ENCODE measurements around the gene PTPN14.
"Not testable (repeated sequence)": the region's sequence is repeated elsewhere in the genome, so short reads cannot be mapped to it uniquely, and the experiment has no call there.

The PTPN14 gene

DNA sequence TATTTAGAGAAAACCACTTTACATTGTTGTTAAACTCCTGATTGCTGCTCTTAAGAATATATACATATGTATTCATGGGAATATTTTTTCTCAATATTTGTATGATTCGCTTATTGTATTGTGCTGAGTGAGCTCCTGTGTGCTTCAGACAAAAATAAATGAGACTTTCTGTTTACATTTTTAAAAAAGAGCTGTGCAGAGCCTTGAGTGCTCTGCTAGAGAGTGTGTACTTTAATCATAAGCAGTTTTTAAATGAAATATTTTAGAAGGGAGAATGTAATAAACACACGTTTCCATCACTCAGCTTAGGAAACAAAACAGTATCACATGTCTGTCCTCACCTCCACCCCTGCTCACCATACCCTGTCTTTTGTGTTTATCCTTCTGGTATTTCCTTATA lies 9.7 kb downstream of the PTPN14 start:
- no peak for DNase-seq (ENCODE audit: low read depth in 2 of 2)

DNA sequence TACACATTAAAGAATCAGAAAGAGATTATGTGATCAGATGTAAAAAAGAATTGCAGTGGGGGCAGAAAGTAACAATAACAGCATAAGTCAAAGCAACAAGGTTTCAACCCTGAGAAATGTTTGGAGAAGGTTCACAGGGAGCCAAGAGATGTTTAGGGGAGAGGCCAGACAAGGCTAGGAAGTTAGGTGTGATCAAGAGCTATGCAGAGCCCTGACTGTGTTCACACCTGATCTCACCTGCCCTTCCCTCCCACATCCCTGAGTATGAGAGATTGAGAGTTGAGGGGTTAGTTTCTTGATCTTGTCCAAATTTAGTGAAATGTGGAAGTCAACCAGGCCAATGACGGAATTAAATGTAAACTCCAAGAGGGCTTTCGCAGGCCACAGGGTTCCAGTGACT lies 10.2 kb downstream of the PTPN14 start:
- no peak for DNase-seq (ENCODE audit: low read depth in 2 of 2)

- DNase-seq (ENCODE audit: low read depth in 2 of 2) = no peak
These were observed 11.1 kb downstream of the PTPN14 start for GRCh38 chr1:214540324-214540723.

DNA sequence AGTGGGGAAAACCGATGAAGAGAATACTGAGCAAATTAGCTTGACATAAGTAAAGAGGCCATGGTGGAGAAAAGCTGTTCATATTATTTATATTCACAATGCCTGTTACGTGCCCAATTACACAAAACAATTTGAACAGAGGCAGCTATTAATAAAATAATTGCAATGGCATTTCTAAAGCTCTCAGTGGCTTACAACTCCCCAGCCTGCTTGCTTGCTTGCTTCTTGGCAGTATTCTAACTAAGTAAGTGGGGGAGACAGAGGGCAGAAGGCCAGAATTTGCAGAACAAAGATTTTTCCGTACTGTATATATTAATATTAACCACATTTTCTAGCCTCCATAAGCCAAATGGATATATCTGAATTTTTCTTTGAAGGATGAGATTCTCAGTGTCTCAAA lies 12.9 kb downstream of the PTPN14 start:
- no peak for DNase-seq (ENCODE audit: low read depth in 2 of 2)

DNA sequence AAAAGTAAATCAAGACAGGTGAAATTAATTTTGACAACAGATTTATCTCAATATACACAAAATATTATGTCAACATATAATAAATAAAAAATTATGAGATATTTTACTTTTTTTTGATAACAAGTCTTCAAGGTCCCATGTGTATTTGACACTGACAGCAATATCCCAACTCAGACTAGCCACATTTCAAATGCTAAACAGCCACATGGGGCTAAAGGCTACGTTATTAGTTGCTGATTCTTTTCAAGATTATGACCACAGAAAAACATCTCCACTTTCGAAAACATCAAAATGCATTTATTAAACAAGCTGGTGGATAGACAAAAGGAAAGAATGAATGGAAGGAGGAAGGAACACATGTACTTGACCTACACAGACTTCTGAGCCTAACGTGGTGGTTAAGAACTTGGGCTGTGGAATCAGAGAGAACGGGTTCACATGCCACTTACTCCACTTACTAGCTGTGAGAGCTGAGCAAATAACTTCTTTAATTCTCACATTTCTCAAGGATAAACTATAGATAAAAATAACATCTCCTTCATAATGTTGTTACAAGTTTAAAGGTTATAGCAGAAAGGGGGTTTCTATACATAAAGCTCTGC lies 13.4 kb downstream of the PTPN14 start:
- DNase-seq (ENCODE audit: low read depth in 2 of 2) = no peak

DNA sequence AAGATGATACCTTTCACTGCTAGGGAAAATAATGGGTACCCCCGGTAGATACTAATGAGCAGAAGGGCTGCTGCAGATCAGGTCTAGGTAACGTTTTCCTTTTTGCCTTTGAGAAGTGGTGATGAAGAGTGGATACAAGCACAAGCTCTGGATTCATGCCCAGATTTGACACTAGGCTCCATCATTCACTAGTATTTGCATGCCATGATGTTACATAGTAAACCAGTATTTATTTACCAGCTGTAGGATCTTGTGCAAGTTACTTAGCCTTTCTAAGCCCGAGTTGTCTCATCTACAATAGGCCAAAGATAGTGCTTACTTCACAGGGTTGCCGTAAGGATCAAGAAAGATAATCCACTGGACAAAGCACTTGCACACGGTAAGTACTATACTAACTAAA lies 14.2 kb downstream of the PTPN14 start:
- no peak for DNase-seq (ENCODE audit: low read depth in 2 of 2)

- no peak for DNase-seq (ENCODE audit: low read depth in 2 of 2)
These were observed 19.3 kb downstream of the PTPN14 start for GRCh38 chr1:214532070-214532469.

DNA sequence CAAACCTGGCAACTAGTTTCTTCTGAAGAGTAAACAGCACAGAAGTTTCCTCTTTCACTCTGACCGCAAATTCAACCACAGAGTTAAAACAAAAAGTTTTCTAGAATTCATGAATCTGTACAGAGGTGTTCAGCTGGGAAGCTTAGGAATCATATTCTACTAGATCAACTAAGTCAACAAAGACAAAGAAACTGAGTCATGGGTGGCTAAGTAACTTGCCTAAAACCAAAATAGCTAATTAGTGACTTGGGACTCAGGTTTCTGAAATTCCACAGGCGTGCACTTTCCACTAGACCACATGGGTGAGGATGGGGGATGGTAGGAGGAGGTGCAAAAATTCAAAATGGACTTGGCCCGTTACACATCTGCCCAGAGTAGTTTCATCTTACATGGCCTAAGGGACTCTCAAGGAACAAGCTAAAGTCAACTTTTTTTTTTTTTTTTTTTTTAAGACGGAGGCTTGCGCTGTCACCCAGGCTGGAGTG lies 25.8 kb downstream of the PTPN14 start:
- no peak for DNase-seq (ENCODE audit: low read depth in 2 of 2)

GRCh38 chr1:214524824-214525223 lies 26.6 kb downstream of the PTPN14 start:
- no peak for DNase-seq (ENCODE audit: low read depth in 2 of 2)

DNA sequence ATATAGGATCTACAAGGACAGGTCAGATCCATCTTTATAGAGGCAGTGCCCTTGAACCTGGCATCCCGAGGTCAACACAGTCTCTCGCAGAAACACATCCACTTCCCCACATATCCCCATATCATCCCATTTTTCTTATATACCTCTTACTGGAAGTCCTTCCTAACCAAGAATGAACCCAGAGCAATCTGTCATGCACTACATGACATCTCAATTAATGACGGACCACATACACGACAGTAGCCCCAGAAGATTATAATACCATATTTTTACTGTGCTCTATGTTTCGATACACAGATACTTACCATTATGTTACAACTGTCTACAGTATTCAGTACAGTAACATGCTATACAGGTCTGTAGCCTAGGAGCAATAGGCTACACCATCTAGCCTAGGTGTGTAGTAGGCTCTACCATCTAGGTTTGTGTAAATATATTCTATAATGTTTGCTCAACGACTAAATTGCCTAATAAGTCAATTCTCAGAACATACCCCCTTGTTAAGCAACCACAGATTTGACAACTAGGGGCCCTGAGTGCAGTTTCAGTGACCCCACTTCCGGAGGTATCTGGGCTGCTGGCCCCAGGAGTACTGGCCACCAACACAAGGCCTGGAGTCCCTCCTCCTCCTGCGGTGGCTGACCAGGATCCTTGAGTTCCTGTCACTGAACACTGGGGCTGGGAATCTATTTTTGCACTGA lies 28.1 kb downstream of the PTPN14 start:
- no peak for DNase-seq (ENCODE audit: low read depth in 2 of 2)

DNA sequence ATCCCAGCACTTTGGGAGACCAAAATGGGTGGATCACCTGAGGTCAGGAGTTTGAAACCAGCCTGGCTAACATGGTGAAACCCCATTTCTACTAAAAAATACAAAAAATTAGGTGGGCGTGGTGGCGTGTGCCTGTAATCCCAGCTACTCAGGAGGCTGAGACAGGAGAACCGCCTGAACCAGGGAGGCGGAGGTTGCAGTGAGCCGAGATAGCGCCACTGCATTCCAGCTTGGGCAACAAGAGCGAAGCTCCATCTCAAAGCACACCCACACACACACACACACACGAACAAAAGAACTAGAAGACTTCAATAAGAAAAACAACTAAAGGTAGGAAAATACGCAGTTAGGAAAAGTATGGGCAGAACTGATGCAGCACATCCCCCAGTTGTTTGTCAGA lies 29.9 kb downstream of the PTPN14 start:
- DNase-seq (ENCODE audit: low read depth in 2 of 2) = not testable (repeated sequence)

DNA sequence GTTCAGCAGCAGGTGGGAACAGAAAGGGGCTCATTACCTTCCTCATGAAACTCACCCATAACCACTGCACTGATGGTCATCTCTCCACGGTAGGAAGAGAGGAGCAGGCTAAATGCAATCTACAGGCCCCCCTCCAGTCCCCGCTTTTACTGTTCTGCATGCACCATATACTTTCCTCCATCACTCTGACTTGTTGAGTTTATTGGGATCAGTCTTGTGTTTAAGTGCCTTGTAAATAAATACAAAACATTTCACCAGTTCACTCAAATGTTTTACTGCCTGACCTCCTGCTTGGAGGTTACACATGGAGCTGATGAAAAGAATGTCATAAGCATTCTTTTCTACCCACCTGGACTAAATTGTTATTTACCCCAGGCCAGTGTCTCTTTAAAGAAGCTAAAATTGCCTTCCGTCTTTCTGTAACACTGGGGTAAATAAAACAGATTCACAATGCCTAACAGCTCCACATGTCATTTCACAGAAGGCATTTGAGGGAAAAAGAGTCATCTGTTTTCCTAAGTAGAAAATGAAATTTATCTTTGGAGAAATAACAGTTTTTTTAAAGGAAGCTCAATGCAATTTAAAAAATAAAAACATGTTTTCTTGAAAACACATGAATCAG lies 30.7 kb downstream of the PTPN14 start:
- DNase-seq (ENCODE audit: low read depth in 2 of 2) = no peak

- DNase-seq (ENCODE audit: low read depth in 2 of 2) = no peak
These were observed 33.0 kb downstream of the PTPN14 start for GRCh38 chr1:214518361-214518760.

GRCh38 chr1:214516434-214517326 lies 34.7 kb downstream of the PTPN14 start:
- no peak for DNase-seq (ENCODE audit: low read depth in 2 of 2)

DNA sequence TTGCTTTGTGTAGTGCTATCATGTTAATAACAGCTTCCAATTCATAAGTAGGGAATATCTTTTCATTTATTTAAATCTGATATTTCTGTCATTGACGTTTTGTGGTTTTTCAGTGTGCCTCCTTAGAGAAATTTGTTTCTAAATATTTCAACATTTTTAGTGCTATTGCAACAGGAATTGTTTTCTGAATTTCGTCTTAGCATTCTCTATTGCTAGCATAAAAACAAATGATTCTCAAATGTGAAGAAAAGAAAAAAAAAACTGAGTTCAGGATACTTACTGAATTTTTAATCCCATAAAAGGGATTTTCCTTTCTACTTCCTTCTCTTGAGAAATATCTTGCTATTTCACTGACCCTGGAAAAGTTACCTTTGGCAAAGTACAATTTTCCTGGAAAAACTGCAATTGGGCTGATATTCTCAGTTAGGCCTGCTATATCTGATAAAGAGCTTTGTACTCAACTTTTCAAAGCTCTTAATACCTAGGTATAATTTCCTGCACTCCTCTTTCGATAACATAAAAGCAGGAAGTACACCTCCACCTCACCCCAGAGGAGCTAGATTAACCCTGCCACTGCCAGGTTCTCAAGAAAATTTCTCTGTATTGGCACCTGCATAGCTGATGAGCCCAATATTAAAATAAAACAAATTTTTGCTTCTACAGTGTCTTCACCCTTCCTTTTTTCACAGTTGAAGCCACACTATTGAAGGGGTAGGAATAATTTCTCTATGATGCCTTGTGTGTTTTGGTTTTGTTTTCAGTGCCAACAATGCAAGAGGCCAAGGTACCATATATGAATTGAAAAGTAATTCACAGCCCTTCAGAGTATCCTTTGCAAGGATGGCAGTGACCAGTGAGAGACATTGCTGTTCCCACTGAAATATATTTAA lies 35.6 kb downstream of the PTPN14 start:
- no peak for DNase-seq (ENCODE audit: low read depth in 2 of 2)

- no peak for DNase-seq (ENCODE audit: low read depth in 2 of 2)
These were observed 36.5 kb downstream of the PTPN14 start for GRCh38 chr1:214514819-214515383.

DNA sequence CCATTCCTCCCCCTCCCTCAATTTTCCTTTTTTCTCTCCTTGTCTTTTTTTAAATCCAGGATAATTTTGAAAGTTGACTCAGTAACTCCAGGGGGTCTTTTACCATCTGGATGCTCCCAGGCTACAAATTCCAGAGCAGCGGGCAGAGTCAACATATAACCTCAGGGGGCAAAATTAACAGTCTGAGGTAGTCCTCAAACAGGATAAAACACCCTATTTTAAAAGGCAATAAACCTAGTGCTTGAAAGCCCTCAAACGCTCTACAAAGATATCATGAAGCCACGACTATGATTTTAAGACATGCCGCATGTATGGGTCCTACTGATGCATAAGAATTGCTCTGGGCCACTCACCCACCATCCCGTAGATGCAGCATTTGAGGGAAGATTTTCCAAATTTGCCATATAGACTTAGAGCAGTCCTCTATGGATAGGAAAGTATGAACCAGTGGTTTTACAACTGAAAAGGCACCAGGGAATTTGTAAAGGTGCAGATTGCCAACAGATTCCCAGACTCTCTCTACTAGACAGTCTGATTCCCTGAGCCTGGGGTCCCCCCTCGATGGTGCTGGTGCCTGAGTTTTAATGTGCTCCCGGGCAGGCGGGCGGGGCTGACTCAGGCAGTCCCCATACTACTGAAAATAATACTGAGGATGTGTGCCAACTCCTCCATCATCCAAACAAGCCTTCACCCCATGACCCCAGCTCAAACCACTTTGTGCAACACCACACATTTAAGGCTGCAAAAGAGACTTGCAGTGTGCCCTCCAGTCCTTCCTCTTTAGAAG lies 37.2 kb downstream of the PTPN14 start:
- DNase-seq (ENCODE audit: low read depth in 2 of 2) = no peak

DNA sequence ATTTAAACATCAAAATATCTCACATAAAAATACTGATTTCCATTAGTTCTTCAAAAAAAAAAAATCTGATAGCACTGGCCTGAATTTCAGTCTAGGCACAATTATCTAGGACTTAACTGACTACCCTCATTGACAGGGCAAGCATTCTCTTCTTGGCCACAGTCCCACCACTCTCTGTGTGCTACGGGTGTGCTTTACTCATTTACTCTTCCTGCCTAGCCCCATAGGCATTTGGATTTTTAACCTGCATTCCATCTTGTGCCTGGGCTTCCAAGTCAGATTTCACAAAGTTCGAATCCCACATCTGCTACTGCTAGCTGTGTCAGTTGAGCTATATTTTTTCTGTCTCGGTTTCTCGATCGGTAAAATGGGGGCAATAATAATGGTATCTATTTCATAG lies 38.0 kb downstream of the PTPN14 start:
- no peak for DNase-seq (ENCODE audit: low read depth in 2 of 2)

DNA sequence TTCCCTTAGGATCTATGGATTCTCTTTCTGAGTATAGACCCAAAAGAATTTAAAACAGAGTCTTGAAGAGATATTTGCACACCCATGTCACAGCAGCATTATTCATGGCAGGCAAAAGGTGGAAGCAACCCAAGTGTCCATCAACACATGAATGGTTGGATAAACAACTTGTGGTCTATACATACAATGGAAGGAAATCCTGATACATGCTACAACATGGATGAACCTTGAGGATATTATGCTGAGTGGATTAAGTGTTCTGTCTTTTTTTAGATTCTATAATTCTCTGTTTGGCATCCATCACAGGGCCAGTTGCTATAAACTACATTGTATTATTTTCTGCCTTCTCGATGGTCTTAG lies 39.8 kb downstream of the PTPN14 start:
- no peak for DNase-seq (ENCODE audit: low read depth in 2 of 2)
